Measurements from ENCODE around the gene WDR64.

The WDR64 gene

DNA sequence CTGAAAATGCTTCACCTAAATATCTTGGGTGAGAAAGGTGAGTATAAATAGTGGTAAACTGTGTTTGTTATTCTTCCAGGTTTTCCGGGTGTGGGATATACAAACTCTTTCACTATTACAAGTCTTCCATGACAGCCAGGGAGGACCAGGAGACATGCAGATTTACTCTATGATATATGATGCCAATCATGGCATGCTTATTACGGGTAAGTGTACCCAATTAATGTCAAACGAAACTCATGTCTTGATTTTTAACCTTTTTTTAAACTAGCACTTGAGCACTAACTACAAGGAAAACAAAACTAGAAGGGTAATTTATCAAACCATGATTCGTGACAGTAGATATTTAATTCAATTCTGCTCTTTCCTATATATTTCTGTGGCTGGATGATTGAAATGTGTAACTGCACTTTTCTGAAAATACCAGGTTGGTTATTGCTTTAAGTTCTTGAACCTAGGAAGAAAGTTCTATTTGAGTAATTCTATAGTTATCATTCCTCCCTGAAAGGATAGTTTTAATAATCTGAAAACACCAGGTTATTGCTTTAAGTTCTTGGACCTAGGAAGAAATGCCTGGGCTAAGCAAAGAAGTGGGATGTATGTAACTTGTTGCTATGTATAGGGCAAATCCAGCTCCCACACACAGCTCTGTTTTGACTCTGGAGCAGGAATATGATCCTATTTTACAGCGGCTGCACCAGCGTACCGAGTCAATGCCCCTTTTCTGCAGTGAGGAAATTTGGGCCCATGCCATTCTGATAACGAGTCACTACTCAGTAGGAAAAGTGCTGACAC, 86.4 kb downstream of the WDR64 start:
- no peak for DNase-seq (ENCODE audit: low spot score)

DNA sequence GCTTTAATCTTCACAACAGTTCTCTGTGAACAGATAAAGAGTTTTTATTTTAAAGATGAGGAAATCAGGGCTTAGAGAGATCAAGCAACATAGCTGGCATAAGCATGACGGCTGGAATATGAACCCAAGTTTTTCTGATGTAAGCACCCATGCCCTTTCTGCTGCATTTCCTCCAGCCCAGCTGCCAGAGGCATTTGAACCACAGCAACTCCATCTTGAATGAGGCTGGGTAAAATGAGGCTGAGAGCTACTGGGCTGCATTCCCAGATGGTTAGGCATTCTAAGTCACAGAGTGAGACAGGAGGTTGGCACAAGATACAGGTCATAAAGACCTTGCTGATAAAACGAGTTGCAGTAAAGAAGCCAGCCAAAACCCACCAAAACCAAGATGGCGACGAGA, 90.0 kb downstream of the WDR64 start:
- no peak for DNase-seq (ENCODE audit: low spot score)

DNA sequence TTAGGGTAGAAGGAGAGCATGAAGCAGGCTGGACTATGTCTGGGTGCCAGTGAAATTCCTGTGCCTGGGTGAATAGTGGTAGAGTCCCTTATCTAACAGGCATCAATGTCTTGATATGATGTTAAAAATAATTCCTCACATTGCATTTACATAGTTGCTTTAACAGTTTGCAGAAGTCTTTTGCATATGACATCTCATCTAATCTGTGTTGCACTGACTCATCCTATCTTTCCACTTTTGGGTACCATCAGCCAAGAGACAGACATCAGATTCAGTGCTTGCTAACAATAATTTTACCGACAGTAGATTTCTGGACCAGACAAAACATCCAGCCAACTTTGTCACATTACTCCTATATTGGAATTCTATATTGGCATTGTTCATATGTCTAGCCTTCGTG, 92.5 kb downstream of the WDR64 start:
- DNase-seq (ENCODE audit: low spot score): no peak

DNA sequence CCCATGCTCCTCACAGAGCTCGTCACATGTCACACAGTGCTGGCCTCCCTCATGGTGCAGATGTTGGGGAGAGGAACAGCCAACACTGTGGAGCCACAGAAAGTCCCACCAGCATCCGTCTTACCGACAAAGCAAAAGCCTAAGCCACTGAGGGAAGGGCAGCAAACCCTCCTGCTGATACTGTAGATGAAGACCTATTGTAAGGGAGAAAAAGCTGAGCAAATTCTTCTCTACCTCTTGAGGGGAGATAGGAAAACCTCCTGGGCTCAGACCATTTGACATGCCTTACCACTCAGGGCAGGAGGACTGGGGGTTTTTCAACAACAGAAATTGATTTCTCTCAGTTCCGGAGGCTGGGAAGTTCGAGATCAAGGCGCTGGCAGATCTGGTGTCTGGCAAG, 95.9 kb downstream of the WDR64 start:
- DNase-seq (ENCODE audit: low spot score): no peak

DNA sequence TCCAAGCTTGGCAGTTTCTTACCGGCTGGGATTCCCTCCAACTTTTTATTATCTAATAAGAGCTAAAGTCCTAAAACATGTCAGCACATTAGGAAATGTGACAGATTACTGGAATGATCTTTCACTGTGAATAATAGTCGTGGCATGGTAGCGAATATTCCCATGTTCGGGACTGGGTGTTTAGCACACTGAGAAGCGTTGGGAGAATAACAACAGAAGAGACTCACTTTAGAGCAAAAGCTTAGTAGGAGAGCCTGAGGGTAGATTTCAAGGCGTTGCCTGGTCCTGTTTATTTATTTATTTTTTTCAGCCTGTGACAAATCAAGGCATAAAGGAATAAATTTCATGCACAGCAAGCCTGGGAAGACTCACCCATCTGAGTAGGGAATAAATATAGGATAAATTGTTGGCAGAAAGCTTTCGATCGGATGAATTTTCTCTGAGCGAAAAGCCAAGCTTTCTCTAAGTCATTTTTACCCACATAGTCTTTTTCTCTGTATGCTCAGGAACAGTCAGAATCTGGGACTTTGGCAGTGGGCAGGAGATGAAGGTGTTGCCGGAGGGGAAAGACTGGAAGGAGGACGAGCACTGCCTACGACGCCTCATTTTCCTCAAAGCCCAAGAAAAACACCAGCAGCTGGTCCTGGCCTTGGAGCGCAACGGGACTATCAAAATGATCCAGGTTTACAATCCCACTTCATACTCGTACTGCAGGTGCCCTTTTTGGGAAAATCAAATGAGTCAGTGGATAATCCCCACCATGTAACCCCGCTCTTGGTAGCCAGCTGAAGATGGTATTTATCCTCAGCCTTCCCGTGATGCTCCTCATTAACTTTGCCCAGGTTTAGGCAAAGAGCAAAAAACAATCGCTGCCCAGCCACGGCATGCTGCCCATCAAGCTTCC, 97.2 kb downstream of the WDR64 start:
- DNase-seq (ENCODE audit: low spot score): no peak

DNA sequence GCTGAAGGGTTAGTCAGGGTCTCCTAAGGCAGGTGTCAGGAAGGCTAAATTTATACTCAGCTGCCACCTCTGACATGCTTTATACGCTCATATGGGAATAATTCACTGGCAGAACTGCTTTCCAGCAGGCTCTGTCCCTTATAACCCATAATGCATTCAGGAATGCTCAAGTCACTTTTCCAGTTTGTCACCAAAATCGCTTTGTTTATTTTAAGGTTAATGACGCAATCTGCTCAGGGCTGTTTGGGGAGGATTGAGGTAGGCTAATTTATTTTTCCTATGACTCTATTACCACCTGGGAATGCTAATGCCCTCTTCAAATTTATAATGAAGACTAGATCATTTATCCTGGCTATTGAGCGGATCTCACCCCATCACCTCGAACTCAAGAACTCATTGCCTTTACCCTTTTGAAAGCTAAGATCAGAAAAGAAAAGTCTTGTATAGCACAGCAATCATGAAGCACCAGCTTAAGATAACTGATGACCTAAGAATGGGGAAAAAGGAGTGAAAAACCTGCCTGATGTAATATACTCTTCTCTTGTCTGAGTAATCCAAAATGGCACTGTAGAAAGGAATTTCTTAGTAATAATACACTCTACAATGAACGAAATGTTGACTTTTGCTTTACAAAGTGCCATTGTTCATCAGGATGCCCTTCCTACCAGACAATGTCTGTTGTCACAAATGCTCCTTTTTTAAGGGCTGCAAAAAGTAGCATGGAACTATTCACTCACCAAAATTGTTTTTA, 98.0 kb downstream of the WDR64 start:
- no peak for DNase-seq (ENCODE audit: low spot score)

DNA sequence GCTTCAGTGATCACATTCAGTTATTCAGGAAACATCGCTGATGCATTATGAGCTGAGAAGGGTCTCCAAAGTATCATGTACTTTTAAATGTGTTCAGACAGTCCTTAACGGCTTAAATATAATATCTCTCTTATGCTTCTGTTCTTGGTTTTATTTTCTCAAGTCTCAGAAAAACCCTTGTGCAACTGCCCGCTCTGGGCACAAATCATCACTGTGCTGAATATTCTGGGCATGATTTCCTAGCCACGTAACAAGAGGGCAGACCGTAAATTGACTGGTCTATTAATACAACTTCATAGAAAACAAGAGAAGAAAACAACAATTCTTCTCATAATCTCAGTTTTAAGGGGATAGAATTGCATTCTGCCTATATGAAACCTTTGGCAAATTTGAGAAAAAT, 99.4 kb downstream of the WDR64 start:
- DNase-seq (ENCODE audit: low spot score): no peak

DNA sequence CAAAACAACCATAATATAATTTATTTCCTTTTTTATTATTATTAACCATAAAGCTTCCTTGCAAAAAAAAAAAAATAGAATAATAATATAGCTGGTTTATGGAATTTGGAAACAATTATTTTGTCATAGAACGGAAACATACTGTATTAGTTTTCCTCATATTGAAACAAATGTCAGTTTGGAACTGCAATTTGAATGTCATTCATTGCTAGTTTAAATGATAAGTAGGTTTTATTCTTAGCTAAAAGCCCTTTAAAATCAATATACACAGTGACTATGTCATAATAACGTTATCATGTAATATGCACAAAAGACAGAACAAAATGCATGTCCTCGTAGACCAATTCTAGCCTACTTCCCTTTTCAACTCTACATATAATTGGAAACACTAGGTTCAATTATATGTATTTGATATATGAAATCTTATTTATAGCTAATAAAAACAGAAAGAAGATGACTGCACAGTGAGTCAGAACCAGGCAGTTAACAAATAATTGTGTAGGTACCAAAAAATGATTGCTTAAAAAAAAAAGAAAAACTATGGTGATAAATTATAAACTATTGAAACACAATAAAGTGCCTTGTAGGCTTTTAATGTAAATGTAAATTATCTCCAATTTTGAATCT, 110.7 kb downstream of the WDR64 start:
- no peak for DNase-seq (ENCODE audit: low spot score)

DNA sequence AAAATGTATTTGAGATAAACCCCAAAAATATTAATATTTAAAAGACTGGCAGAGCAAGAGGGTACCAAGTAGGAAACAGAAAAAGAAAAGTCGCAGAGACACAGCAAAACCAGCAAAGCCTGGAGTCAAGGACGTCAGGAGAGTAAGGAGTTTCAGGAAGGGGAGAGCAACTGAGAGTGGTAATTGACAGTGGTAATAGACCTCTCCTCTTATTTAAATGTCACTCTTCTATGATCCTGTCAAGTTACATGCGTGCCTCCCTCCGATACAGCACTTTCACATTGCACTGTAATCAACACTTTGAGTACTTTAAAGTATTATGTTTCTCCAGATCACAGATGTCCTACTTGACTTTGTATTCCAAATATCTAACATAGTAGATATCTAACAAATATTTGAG, 113.3 kb downstream of the WDR64 start:
- DNase-seq (ENCODE audit: low spot score): no peak

DNA sequence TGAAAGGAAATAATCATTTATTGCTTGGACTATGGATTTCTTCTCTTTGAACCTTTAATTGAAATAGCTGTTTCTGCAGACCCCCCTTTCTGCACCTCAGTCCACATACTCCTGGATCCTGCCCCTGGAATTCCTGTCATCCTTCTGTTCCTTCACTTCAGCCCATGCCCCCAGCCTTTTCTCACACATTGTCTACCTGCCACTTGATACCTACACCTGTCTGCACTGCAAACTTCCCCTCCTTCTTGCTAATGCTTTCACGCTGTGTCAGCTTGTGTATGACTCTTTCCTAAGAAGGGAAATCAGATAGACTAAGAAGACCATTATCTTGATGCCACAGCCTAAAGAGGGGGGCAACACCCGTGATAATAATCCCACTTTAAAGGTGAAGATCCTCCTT, 115.7 kb downstream of the WDR64 start:
- DNase-seq (ENCODE audit: low spot score): no peak

DNA sequence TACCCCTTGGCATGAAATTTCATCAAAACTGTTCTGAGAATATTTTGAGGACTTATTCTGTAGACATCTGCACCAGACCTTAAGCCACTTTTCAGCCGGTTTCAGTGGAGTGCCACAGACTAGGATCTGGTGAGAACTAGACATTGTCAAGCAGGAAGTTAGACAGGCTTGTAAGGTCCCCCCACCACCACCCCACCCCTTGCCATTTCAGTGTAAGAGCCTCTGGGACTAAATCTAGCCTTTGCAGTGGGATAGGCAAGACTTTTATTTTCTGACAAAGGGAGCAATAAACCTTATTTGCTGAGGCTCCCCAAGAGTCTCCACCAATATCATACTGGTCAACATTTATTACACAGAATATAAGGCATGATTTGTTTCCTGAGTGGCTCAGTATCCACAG, 118.0 kb downstream of the WDR64 start:
- DNase-seq (ENCODE audit: low spot score): no peak

DNA sequence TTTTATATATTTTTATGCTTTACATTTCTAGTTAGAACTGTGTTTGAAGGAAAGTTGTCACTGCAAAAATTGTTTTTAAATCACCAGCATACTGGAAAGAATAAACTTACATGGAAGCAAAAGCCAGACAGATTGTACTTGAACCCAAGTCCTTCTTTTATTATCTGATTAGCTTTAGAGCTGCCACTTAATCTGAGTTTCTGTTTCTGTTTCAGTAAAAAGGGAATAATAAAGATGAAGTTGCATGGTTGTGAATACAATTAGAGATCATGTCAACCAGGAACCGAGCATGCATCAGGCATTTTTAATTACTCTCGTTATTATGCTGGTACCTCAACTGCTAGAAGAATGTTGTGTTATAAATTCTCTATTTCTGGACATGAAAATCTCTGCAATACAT, 119.0 kb downstream of the WDR64 start:
- no peak for DNase-seq (ENCODE audit: low spot score)

DNA sequence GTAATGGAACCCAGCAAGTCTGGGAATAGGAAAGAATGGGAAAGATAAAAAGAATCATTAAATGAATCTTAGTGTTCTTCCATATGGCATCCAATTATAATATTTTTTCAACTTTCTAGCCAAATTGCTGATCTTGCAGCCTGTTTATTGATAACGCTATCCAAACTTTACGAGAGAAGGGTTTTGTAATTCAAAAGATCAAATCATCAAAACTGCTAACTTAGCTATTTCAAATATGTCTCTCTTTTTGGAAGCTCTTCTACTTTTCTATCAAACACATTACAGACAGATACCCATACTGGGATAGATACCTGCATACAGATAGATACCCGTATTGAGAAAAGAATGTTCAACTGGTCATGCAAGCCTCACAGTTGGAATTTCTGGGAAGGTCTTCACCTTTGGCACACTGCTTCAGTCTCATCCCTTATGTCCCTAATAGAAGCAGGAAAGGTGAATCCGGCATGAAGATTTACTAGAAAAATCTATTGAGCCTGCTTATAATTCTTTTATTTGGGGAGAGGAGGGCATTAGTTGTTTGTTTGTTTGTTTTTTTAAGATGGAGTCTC, 120.9 kb downstream of the WDR64 start:
- DNase-seq (ENCODE audit: low spot score): no peak

DNA sequence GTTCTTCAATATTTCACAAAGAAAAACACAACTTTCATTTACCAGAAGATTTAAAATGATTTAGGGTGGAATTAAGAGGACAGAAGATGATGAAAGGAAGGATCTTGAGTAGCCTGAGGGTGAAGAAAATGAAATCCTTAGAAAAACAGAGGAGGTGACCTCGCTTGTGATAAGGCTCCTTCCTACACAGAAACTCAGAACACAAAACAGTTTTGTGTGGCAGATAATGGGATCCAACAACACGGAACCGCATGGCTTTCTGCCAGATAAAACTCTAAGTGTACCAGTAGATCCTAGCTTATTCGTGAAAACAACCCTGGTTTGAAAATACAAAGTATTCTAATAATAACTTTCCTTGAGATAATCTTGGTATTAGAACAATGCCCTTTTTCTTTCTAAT, 121.9 kb downstream of the WDR64 start:
- DNase-seq (ENCODE audit: low spot score): no peak

DNA sequence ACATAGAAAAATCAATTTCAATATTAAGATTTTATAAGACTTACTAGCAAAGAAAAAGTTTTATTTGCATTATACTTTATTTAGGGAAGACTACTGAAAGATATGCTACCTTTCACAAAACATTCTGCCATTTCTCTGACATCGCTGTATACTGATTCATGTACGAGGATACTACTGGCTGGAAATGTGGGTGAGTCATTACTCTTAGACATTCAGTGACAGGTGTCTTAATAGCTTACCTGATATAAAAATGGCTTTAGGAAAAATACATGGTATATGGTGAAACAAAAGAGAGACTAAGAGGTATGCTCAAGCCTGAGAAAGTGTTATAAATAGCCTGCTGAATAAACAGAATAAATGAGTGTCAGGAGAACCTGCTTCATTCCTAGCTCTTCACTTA, 122.9 kb downstream of the WDR64 start:
- DNase-seq (ENCODE audit: low spot score): no peak

DNA sequence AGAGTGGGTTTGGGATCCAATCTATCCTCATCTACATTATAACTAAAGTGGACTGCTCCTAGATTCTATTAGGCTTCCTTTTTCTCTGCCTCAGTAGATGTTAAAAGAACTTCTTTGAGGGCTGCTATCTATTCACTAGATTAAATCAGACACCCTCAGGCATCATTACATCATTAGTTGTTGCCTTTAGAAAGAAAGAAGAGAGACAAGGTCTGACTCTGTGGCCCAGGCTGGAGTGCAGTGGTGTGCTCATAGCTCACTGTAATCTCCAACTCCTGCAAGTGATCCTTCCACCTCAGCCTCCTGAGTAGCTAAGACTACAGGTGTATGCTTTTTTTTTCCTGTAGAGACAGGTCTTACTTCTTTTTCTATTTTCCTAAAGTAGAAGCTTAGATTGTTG, 124.8 kb downstream of the WDR64 start:
- no peak for DNase-seq (ENCODE audit: low spot score)

DNA sequence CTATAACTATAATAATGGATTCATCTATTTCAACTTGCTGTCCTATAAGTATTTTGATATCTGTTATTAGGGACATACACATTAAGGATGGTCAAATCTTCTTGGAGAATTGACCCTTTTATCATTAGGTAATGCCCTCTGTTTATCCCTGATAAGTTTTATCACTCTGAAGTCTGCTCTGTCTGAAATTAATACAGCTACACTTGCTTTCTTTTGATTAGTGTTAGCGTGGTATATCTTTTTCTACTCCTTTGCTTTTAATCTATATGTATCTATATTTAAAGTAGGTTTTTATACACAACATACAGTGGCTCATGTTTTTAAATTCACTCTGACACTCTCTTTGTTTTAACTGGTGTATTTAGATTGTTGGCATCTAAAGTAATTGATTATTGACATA, 126.0 kb downstream of the WDR64 start:
- no peak for DNase-seq (ENCODE audit: low spot score)

DNA sequence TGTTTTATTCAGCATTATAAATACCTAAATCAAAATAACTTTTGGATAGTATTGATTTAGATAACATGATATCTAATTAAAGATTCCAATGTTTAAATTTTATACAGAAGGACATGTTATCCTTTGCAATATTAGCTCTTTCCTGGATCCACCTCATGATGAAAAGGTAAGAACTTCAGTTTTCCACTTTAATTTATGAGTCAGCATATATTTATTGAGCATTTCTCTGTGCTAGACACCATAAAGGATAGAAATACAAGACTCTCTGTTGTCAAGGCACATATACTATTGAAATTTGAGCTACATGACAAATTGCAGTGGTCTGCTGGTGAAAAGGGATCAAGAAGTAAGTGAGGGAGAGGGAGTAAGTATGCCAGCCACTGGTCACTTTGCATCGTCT, 127.8 kb downstream of the WDR64 start:
- DNase-seq (ENCODE audit: low spot score): no peak

DNA sequence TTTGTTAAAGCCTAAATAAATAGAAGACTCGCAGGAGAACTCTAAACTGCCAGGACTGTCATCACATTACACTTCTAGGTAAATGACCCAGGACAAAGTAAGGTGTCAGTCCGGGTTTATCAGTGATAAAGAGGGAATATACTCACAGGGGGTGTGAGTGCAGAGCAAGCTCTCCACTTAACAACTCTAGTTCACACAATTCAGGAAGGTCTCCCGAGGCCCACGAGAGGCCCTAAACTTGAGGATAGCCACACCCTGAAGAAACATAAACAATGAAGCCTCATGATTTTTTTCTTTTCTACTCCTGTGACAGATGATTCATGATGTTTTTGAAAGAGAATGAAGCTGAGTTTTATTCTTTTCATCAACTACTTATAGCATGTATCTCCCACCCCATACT, 130.3 kb downstream of the WDR64 start:
- no peak for DNase-seq (ENCODE audit: low spot score)

DNA sequence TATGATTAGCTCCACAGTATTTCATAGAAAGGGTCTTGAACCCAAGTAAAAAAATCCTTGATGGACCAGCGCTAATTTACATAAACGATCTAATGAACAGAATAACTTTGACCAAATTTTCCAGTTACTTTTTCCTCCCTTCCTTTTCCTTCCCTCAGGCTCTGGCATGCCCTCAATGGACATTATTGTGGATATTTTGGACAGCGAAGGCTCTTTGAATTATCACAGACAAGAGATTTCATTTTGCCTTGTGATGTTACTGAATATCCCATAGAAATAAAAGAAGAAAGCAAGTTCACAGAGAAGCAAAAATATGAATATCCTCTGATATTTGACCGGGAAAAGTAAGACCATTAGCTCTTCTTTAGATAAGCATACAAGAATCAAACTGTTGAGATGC, 135.6 kb downstream of the WDR64 start:
- no peak for DNase-seq (ENCODE audit: low spot score)

DNA sequence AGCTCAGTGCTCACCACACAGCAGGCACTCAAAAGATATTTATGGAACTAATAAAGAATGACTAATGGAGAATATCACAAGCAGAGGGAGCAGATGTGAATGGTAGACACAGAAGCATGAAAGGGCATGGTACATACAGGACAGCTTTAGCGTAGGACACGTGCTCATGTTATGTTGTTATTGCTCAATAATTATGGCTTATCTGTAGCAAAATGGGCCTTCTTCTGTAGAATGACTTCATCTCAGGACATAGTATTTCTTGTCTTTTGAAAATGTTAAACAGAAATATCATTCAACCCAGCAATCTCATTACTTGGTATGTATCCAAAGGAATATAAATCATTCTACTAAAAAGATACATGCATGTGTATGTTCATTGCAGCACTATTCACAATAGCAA, 137.0 kb downstream of the WDR64 start:
- DNase-seq (ENCODE audit: low spot score): no peak

DNA sequence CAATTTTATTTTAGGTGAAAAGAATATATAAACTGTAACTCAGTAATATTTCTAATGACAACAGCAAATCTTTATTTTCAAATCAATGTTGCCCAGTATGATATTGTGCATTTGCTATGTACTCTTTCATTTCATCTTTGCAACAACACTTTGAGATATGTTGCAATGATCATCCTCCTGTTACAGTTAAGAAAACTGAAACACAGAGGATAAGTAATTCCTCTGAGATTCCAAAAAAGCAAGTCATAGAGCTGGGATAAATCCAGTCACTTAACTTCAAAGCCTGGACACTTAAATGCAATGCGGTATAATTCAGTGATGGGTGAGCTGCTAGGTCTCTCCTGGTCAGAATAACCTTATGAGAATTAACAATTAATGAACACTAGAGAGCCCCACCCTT, 147.3 kb downstream of the WDR64 start:
- no peak for DNase-seq (ENCODE audit: low spot score)

Data from putamen (tissue), 1 donor.